AG04449 (cell line): ENCODE data around the gene KCNJ12.
A peak's percentile ranks its signal among the peaks of the same experiment; 100 is the strongest.
"Not testable (repeated sequence)": the region's sequence is repeated elsewhere in the genome, so short reads cannot be mapped to it uniquely, and the experiment has no call there.

Source experiments
- CTCF ChIA-PET: fragments of 350-600 bp; formaldehyde crosslinking; extraction: SDS; loops from one replicate; lab custom pipeline; 2021; ENCODE audit warnings: antibody characterized with exemption; lab: Yijun Ruan, JAX
- POLR2A ChIA-PET: fragments of 400-600, 350-600 bp; formaldehyde crosslinking; extraction: SDS; loops from one replicate; lab custom pipeline; 2020; ENCODE audit warnings: antibody characterized with exemption, inconsistent platforms; lab: Yijun Ruan, JAX
- DNase-seq: peaks from one replicate; pipeline ENCODE4 v3.0.0-alpha.2; 2010; ENCODE audit warnings: low read depth, low spot score
- H3K4me3 ChIP-seq: 2 replicates; pipeline ENCODE4 v1.5.1; 2011; ENCODE audit warnings: low read depth, mild to moderate bottlenecking, control low read depth, low read length
- CTCF ChIP-seq: IDR thresholded peaks from one replicate; pipeline ENCODE4 v1.5.1; 2011; ENCODE audit warnings: mild to moderate bottlenecking, moderate library complexity, low read length, control low read depth, inconsistent platforms; ENCODE audit not compliant: insufficient read depth; ENCODE audit errors: missing control alignments

Gene KCNJ12

GRCh38 chr17:21454441-21454840, 78.3 kb downstream of the KCNJ12 start:
- H3K4me3 ChIP-seq: no peak overlapping the region
- no peak for TF ChIP-seq CTCF
- no peak for DNase-seq
- POLR2A ChIA-PET: no interaction called here
- CTCF ChIA-PET: interaction anchor here (1.2 to 10.5 kb wide), 5 partner anchors 59 to 346 kb away, joined by 3 to 241 read pairs (median 5); no protein-coding TSS in a partner anchor

GRCh38 chr17:21455761-21456160, 79.6 kb downstream of the KCNJ12 start:
- POLR2A ChIA-PET: no interaction called here
- CTCF ChIA-PET: interaction anchor here (1.9 to 10.5 kb wide), 3 partner anchors 58 to 327 kb away, joined by 5 to 241 read pairs (median 10); no protein-coding TSS in a partner anchor
- DNase-seq: no peak
- no peak overlapping the region for H3K4me3 ChIP-seq
- no peak for TF ChIP-seq CTCF

GRCh38 chr17:21456449-21456848, 80.3 kb downstream of the KCNJ12 start:
- CTCF ChIA-PET: interaction anchor here (0.7 to 10.5 kb wide), 14 partner anchors 9 to 354 kb away, joined by 3 to 241 read pairs (median 6); no protein-coding TSS in a partner anchor
- H3K4me3 ChIP-seq, DNase-seq: not testable (repeated sequence)
- POLR2A ChIA-PET: interaction anchor here (1.0 kb wide), 1 partner anchor 56 kb away, joined by 5 read pairs; no protein-coding TSS in a partner anchor

- peak; percentile 17 for DNase-seq
- H3K4me3 ChIP-seq: no peak overlapping the region
- peak; percentile 98 for TF ChIP-seq CTCF
- POLR2A ChIA-PET: interaction anchor here (0.7 to 1.0 kb wide), 2 partner anchors 55 to 171 kb away, joined by 4 to 5 read pairs; no protein-coding TSS in a partner anchor
- CTCF ChIA-PET: interaction anchor here (0.6 to 10.5 kb wide), 19 partner anchors 8 to 355 kb away, joined by 3 to 241 read pairs (median 4); no protein-coding TSS in a partner anchor
These were observed 81.2 kb downstream of the KCNJ12 start for GRCh38 chr17:21457051-21458026.

GRCh38 chr17:21458054-21458453, 81.9 kb downstream of the KCNJ12 start:
- DNase-seq: no peak
- no peak for TF ChIP-seq CTCF
- CTCF ChIA-PET: interaction anchor here (0.7 to 10.5 kb wide), 6 partner anchors 12 to 325 kb away, joined by 3 to 241 read pairs (median 6); no protein-coding TSS in a partner anchor
- no peak overlapping the region for H3K4me3 ChIP-seq
- POLR2A ChIA-PET: no interaction called here

GRCh38 chr17:21459536-21459935, 83.4 kb downstream of the KCNJ12 start:
- H3K4me3 ChIP-seq: no peak overlapping the region
- CTCF ChIA-PET: interaction anchor here (10.5 kb wide), 1 partner anchor 54 kb away, joined by 241 read pairs; no protein-coding TSS in a partner anchor
- no peak for TF ChIP-seq CTCF
- POLR2A ChIA-PET: no interaction called here
- no peak for DNase-seq
